Adrenal gland (tissue), 12 donors: Measurements from ENCODE around the gene SARNP. TPM values are rescaled to one million over a fixed set of nuclear protein-coding genes. Genes with fewer than 3 reads are reported as not detected.
"Not testable (repeated sequence)": the region's sequence is repeated elsewhere in the genome, so short reads cannot be mapped to it uniquely, and the experiment has no call there.

Experiments used
- DNase-seq, 7 donors: peaks; one replicate each; pipeline ENCODE4 v3.0.0-alpha.2; 2019 to 2020
- H3K27ac ChIP-seq, 5 donors: fragments of 200-600 bp; sonication (generic) in 4 of 5; 1 replicate in 3 of 5; 2 replicates in 2 of 5; pipeline versions ENCODE4 v1.5.1 to v1.8.0; 2016 to 2020; ENCODE audit warnings: mild to moderate bottlenecking in 1 of 5
- H3K27me3 ChIP-seq: fragments of 200-600 bp; 2 replicates; pipeline ENCODE4 v1.8.0; 2021
- H3K36me3 ChIP-seq, 2 donors: fragments of 200-600 bp; replicated peaks in 1 of 2; 1 replicate in 1 of 2; 2 replicates in 1 of 2; pipeline versions ENCODE4 v1.5.1 to v1.8.0; 2018 to 2022
- H3K4me1 ChIP-seq, 2 donors: fragments of 200-600 bp; replicated peaks in 1 of 2; 1 replicate in 1 of 2; 2 replicates in 1 of 2; pipeline versions ENCODE4 v1.5.1 to v1.8.0; 2018 to 2021
- H3K4me3 ChIP-seq, 4 donors: fragments of 200-600 bp; sonication (generic) in 3 of 4; one replicate each; pipeline ENCODE4 v1.5.1; 2016 to 2018
- H3K9me3 ChIP-seq, 3 donors: fragments of 200-600 bp; sonication (generic) in 1 of 3; replicated peaks in 1 of 3; 1 replicate in 2 of 3; 2 replicates in 1 of 3; pipeline versions ENCODE4 v1.5.1 to v1.8.0; 2016 to 2021
- POLR2A ChIP-seq, 2 donors: fragments of 450-650 bp; IDR thresholded peaks; one replicate each; pipeline ENCODE4 v1.6.1; 2017; ENCODE audit warnings: antibody characterized with exemption in 2 of 2, mild to moderate bottlenecking in 2 of 2, moderate library complexity in 1 of 2
- WGBS, 4 donors: extraction: QIAGEN DNeasy Blood & Tissue Kit in 2 of 4; methylation state at CpG; one replicate each; pipeline versions ENCODE4 v1.1.5 to v1.1.7; 2013 to 2017; 5-methylcytosine and 5-hydroxymethylcytosine counted together
- intact Hi-C, 2 donors: fragments of 100-400 bp; cut with DNase I; formaldehyde crosslinking; loops; one replicate each; pipeline versions ENCODE4 v1.14.1 to v1.15.0; 2022 to 2023
- polyA plus RNA-seq, 3 donors: library from polyadenylated mRNA; stranded (reverse); fragments of 200-250 nt in 2 of 3; fragments of 350-450 nt in 1 of 3; fragmentation: Illumina TruSeq in 1 of 3; extraction: RNeasy Lipid Tissue Mini Kit (QIAGEN cat#74804) in 1 of 3; gene quantifications; one replicate each; pipeline ENCODE4 v1.2.3, GENCODE V29; 2013 to 2014
- total RNA-seq, 9 donors: library from RNA; depleted of rRNA in 4 of 9; stranded (reverse); fragments of >200 nt in 4 of 9; fragments of 120-200 nt in 1 of 9; fragmentation: NEBNext Ultra II Directional in 1 of 9; extraction: Animal tissue kit (Norgen Biotek cat#: 25700) in 1 of 9; gene quantifications; one replicate each; pipeline versions ENCODE4 v1.1.0 to v1.2.4, GENCODE V29; 2013 to 2023
- TF ChIP-seq, protein P1 (sequence below), 6 experiments: fragments of 450-650 bp in 4 of 6; fragments of 200-600 bp in 2 of 6; sonication (generic) in 1 of 6; IDR thresholded peaks; 1 replicate in 5 of 6; 2 replicates in 1 of 6; pipeline versions ENCODE4 v1.5.1 to v1.8.0; 2016 to 2021; ENCODE audit warnings: antibody characterized with exemption in 6 of 6, mild to moderate bottlenecking in 2 of 6, moderate library complexity in 1 of 6
- donor health status: healthy with polysubstance abuse.
- donor health status: Bipolar disorder and iron deficiency.
- donor health status: DM: yes; HTN: yes; CAD: no.
- donor health status: DM: no; HTN: no; CAD: no.
- donor health status: DM: no; HTN: no; CAD: no.
- donor health status: DM: yes; HTN: yes; CAD: no.

The SARNP gene
- total and polyA plus RNA-seq, 12 donors: 23.2 to 148 (median 59.2) TPM

DNA sequence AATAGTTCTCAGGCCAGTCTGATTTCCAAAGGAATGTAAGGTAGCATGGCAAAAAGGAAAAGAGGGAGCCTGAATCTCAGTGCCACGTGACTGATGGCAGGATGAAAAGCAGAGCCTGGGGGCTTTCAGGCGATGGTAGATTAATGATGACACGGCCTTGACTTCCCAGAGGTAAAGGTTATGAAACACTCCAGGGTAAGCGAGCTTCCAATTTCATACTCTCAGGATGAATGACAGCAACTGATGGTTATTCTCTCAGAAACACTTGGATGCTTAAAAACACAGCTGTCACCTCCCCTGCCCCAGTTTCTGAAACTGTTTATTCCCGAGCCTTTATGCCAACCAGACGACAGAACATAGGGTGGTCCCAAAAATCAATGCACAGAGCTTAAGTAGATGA lies 45.8 kb downstream of the SARNP start:
- peaks cover 0 to 28% of the 10 kb centered on the region in 2 donors for H3K36me3 ChIP-seq
- H3K9me3 ChIP-seq: no peaks in the 10 kb centered on the region
- no peak for TF ChIP-seq POLR2A (IDR thresholded peaks at IDR 0.05)
- no peak for DNase-seq
- no peaks in the 10 kb centered on the region for H3K27me3 ChIP-seq
- WGBS, 4 donors: 42 to 52% (median 49%) methylated on average over 6 of the region's 6 CpGs
- H3K4me1 ChIP-seq: no peaks in the 10 kb centered on the region
- H3K4me3 ChIP-seq: no peak overlapping the region
- H3K27ac ChIP-seq: no peak overlapping the region
- intact Hi-C loops: no loop called here

DNA sequence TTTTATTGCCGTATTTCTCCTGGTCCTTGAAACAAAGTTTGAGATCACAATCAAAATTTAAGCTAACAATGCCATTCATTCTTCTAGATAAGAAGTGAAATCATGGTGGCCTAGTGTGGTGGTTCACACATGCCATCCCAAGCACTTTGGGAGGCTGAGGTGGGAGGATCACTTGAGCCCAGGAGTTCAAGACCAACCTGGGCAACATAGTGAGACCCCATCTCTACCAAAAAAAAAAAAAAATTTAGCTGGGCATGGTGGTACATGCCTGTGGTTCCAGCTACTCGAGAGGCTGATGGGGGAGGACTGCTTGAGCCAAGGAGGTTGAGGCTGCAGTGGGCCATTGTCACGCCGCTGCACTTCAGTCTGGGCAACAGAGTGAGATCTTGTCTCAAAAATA lies 50.4 kb downstream of the SARNP start:
- Histone ChIP-seq H3K27me3 (no peaks in the 10 kb centered on the region), H3K4me1 (no peaks in the 10 kb centered on the region), H3K36me3 (peaks cover 0 to 31% of the 10 kb centered on the region in 2 donors), H3K27ac (no peak overlapping the region), H3K4me3 (no peak overlapping the region), H3K9me3 (no peaks in the 10 kb centered on the region)
- TF ChIP-seq POLR2A (IDR thresholded peaks at IDR 0.05): no peak
- TF ChIP-seq, protein P1, sequence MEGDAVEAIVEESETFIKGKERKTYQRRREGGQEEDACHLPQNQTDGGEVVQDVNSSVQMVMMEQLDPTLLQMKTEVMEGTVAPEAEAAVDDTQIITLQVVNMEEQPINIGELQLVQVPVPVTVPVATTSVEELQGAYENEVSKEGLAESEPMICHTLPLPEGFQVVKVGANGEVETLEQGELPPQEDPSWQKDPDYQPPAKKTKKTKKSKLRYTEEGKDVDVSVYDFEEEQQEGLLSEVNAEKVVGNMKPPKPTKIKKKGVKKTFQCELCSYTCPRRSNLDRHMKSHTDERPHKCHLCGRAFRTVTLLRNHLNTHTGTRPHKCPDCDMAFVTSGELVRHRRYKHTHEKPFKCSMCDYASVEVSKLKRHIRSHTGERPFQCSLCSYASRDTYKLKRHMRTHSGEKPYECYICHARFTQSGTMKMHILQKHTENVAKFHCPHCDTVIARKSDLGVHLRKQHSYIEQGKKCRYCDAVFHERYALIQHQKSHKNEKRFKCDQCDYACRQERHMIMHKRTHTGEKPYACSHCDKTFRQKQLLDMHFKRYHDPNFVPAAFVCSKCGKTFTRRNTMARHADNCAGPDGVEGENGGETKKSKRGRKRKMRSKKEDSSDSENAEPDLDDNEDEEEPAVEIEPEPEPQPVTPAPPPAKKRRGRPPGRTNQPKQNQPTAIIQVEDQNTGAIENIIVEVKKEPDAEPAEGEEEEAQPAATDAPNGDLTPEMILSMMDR (IDR thresholded peaks at IDR 0.05): no peak
- intact Hi-C loops: no loop called here
- WGBS, 4 donors: 98 to 99% (median 98%) methylated on average over 4 of the region's 4 CpGs
- no peak for DNase-seq

DNA sequence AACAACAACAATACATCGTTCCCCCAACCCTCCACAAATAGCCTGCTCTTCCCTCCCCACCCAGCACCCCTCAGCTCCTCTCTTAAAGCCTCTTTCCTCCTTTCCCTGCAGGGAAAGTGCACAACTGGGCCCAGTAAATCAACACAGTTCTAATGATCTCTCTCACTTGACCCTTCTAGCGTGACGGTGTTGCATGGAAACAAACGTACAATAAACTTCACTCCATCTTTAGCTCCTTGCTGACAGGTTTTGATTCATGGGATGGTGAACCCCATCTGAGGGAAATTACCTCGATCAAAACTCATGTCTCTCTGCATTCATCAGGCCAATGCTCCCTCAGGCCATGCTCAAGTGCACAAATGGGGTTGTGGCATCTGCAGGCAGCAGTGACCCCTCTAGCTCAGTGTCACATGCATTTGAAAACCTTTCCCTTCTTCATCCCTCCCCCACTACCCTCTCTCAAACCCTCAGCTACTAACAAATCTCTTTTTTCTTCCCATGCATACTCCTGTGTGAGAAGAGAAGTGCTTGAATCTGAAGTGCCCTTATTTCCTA lies 51.7 kb downstream of the SARNP start:
- TF ChIP-seq POLR2A (IDR thresholded peaks at IDR 0.05): no peak
- TF ChIP-seq, protein P1 (IDR thresholded peaks at IDR 0.05): no peak
- Histone ChIP-seq H3K9me3 (no peaks in the 10 kb centered on the region), H3K4me3 (no peak overlapping the region), H3K4me1 (no peaks in the 10 kb centered on the region), H3K36me3 (peaks cover 0 to 27% of the 10 kb centered on the region in 2 donors), H3K27me3 (no peaks in the 10 kb centered on the region), H3K27ac (no peak overlapping the region)
- intact Hi-C loops: no loop called here
- DNase-seq: no peak
- 69 to 86% (median 71%) methylated on average over 5 of the region's 5 CpGs for WGBS, 4 donors

DNA sequence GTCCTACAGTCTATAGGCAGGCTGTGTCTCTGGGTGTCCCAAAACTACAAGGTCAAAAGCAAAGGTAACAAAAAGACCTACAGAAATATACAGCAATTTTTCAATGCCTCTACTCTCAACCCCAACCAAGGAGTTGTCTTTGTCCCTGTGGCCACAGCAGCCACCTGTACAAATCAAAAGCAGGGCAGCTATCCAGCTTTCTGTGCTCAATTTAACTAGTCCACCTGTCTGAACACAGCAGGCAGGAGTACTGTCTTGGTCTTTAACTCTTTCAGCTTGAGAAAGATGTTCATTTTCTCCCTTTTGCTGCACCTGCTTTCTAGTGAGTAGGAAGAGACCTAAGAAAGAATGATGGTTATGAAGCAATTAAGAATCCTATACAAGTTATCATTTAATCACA lies 54.9 kb downstream of the SARNP start:
- H3K4me3 ChIP-seq: no peak overlapping the region
- no peaks in the 10 kb centered on the region for H3K9me3 ChIP-seq
- H3K27me3 ChIP-seq: no peaks in the 10 kb centered on the region
- H3K36me3 ChIP-seq: peaks cover 0 to 45% of the 10 kb centered on the region in 2 donors
- intact Hi-C loops: no loop called here
- TF ChIP-seq, protein P1 (IDR thresholded peaks at IDR 0.05): no peak
- TF ChIP-seq POLR2A (IDR thresholded peaks at IDR 0.05): no peak
- DNase-seq: no peak
- H3K27ac ChIP-seq: no peak overlapping the region
- H3K4me1 ChIP-seq: no peaks in the 10 kb centered on the region

DNA sequence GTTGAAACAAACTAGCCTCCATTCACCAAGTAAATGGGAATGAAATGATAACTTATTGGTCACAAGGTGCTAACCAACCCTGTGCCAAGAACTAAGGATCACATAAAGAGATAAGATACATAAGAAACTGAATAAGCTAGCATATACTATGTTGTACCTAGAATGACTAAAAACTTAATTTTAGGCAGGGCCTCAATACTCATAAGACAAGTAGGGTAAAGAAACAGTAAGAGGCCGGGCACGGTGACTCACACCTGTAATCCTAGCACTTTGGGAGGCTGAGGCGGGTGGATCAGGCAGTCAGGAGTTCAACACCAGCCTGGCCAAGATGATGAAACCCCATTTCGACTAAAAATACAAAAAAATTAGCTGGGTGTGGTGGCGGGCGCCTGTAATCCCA lies 56.9 kb downstream of the SARNP start:
- Histone ChIP-seq H3K9me3 (no peaks in the 10 kb centered on the region), H3K27ac (no peak overlapping the region), H3K4me3 (no peak overlapping the region), H3K27me3 (no peaks in the 10 kb centered on the region), H3K36me3 (peaks cover 0 to 55% of the 10 kb centered on the region in 2 donors), H3K4me1 (no peaks in the 10 kb centered on the region)
- WGBS, 4 donors: 89 to 96% (median 93%) methylated on average over 6 of the region's 6 CpGs
- DNase-seq: no peak
- intact Hi-C loops: no loop called here
- TF ChIP-seq POLR2A (IDR thresholded peaks at IDR 0.05): no peak
- TF ChIP-seq, protein P1 (IDR thresholded peaks at IDR 0.05): no peak

DNA sequence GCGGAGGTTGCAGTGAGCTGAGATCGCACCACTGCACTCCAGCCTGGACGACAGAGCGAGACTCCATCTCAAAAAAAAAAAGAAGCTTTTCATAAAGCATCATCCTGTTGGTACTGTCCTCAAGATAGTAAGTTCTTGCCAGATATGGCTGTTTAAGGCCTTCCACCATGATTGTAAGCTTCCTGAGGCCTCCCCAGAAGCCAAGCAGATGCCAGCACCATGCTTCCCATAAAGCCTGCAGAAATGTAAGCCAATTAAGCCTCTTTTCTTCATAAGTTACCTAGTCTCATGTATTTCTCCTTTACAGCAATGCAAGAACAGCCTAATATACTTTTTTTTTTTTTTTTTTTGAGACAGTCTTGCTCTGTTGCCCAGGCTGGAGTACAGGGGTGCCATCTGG lies 58.9 kb downstream of the SARNP start:
- 94 to 100% (median 98%) methylated on average over 4 of the region's 4 CpGs for WGBS, 4 donors
- H3K36me3 ChIP-seq: peaks cover 0 to 52% of the 10 kb centered on the region in 2 donors
- H3K9me3 ChIP-seq, H3K27ac ChIP-seq, H3K27me3 ChIP-seq, H3K4me1 ChIP-seq, H3K4me3 ChIP-seq, intact Hi-C loops, DNase-seq: not testable (repeated sequence)
